CD4-positive, CD25-positive, alpha-beta regulatory T cell (primary cell): ENCODE results near the gene DPM3. TPM values are rescaled to one million over a fixed set of nuclear protein-coding genes. Genes with fewer than 3 reads are reported as not detected.
A peak's percentile ranks its signal among the peaks of the same experiment; 100 is the strongest.

Experiments
- ATAC-seq, 2 donors: fragments of 150-1000 bp; cut with Tn5 transposase; one replicate each; pipeline ENCODE4 v1.10.0; 2021; ENCODE audit warnings: low read depth in 2 of 2, moderate number of reproducible peaks in 2 of 2, moderate library complexity in 1 of 2
- DNase-seq, 3 donors: peaks; one replicate each; pipeline versions ENCODE4 v3.0.0 to v3.0.0-alpha.2; 2012 to 2022; ENCODE audit warnings: mixed read lengths in 1 of 3
- H3K27ac ChIP-seq: one replicate; pipeline ENCODE4 v1.7.0; 2013; ENCODE audit warnings: mild to moderate bottlenecking, low read length; ENCODE audit not compliant: insufficient read depth, poor library complexity, severe bottlenecking
- H3K27me3 ChIP-seq: one replicate; pipeline ENCODE4 v1.7.0; 2013; ENCODE audit warnings: low read length; ENCODE audit not compliant: control insufficient read depth, insufficient read depth
- H3K36me3 ChIP-seq: one replicate; pipeline ENCODE4 v1.7.0; 2013; ENCODE audit warnings: mild to moderate bottlenecking, low read length, moderate library complexity; ENCODE audit not compliant: control insufficient read depth, insufficient read depth
- H3K4me1 ChIP-seq: 2 replicates; pipeline ENCODE4 v1.7.0; 2013; ENCODE audit warnings: mild to moderate bottlenecking, low read length; ENCODE audit not compliant: insufficient read depth, control insufficient read depth, poor library complexity, severe bottlenecking
- H3K4me3 ChIP-seq: one replicate; pipeline ENCODE4 v1.7.0; 2013; ENCODE audit warnings: low read depth, mild to moderate bottlenecking, low read length, moderate library complexity
- H3K9me3 ChIP-seq, 2 experiments: 1 replicate in 1 of 2; 2 replicates in 1 of 2; pipeline ENCODE4 v1.7.0; 2013; ENCODE audit warnings: low read length in 2 of 2, mild to moderate bottlenecking in 1 of 2, moderate library complexity in 1 of 2; ENCODE audit not compliant: control insufficient read depth in 2 of 2
- H3K27ac Mint-ChIP-seq, 3 donors: one replicate each; pipeline ENCODE4 v1.8.0; 2020 to 2022; ENCODE audit warnings: mild to moderate bottlenecking in 3 of 3, mixed read lengths in 3 of 3, moderate library complexity in 2 of 3
- H3K27me3 Mint-ChIP-seq: one replicate; pipeline ENCODE4 v1.8.0; 2022; ENCODE audit warnings: mild to moderate bottlenecking, mixed read lengths
- H3K36me3 Mint-ChIP-seq: one replicate; pipeline ENCODE4 v1.8.0; 2020; ENCODE audit warnings: mixed read lengths
- H3K4me1 Mint-ChIP-seq, 4 donors: one replicate each; pipeline ENCODE4 v1.8.0; 2020 to 2022; ENCODE audit warnings: mixed read lengths in 4 of 4, mild to moderate bottlenecking in 1 of 4
- H3K4me3 Mint-ChIP-seq, 4 donors: one replicate each; pipeline ENCODE4 v1.8.0; 2020 to 2022; ENCODE audit warnings: mild to moderate bottlenecking in 4 of 4, mixed read lengths in 4 of 4, moderate library complexity in 3 of 4
- H3K9me3 Mint-ChIP-seq, 7 donors: one replicate each; pipeline ENCODE4 v1.8.0; 2020 to 2022; ENCODE audit warnings: mixed read lengths in 7 of 7, mild to moderate bottlenecking in 3 of 7, moderate library complexity in 2 of 7
- polyA plus RNA-seq, 4 donors: library from polyadenylated mRNA; unstranded; fragments of 300-500 nt; fragmentation: Illumina TruSeq; gene quantifications; one replicate each; pipeline ENCODE4 v1.2.3, GENCODE V29; 2021
- total RNA-seq: library from RNA; stranded (reverse); gene quantifications from one replicate; pipeline ENCODE4 v1.2.3, GENCODE V29; 2022

DPM3 gene
- total and polyA plus RNA-seq, 5 donors from 2014 or later, result 28.1 to 116 (median 101) TPM

DNA sequence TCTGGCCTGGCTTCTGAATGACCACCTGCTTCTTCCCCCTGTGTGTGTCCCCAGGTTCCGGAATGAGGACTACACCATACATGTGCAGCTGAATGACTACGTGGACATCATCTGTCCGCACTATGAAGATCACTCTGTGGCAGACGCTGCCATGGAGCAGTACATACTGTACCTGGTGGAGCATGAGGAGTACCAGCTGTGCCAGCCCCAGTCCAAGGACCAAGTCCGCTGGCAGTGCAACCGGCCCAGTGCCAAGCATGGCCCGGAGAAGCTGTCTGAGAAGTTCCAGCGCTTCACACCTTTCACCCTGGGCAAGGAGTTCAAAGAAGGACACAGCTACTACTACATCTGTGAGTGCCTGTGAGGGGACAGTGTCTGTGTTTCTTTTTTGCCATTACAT is 9.0 kb downstream of the DPM3 start:
- H3K4me1 ChIP-seq, result peaks cover 43% of the 10 kb centered on the region
- peaks cover 9% of the 10 kb centered on the region for H3K27me3 ChIP-seq
- peaks cover 46% of the 10 kb centered on the region for H3K27me3 Mint-ChIP-seq
- no peak overlapping the region for H3K4me3 ChIP-seq
- H3K36me3 ChIP-seq, result no peaks in the 10 kb centered on the region
- peaks cover 7 to 61% (median 32%) of the 10 kb centered on the region in 4 donors for H3K4me1 Mint-ChIP-seq
- DNase-seq (no peak), ATAC-seq (no peak)
- H3K27ac Mint-ChIP-seq, result peak overlapping the region in 1 of 3 donors; percentile 18
- no peak overlapping the region for H3K27ac ChIP-seq
- H3K4me3 Mint-ChIP-seq, result peak overlapping the region in 1 of 4 donors; percentile 81
- H3K9me3 Mint-ChIP-seq, result no peaks in the 10 kb centered on the region
- H3K9me3 ChIP-seq, result no peaks in the 10 kb centered on the region
- peaks cover 6% of the 10 kb centered on the region for H3K36me3 Mint-ChIP-seq

- no peak for ATAC-seq
- H3K9me3 Mint-ChIP-seq, result no peaks in the 10 kb centered on the region
- H3K4me1 ChIP-seq, result peaks cover 42% of the 10 kb centered on the region
- peak overlapping the region; percentile 5 for H3K27ac ChIP-seq
- H3K4me1 Mint-ChIP-seq, result peaks cover 7 to 56% (median 29%) of the 10 kb centered on the region in 4 donors
- no peaks in the 10 kb centered on the region for H3K9me3 ChIP-seq
- no peaks in the 10 kb centered on the region for H3K36me3 ChIP-seq
- peaks cover 9% of the 10 kb centered on the region for H3K27me3 ChIP-seq
- peak overlapping the region in 2 of 3 donors; percentile 18 to 82 for H3K27ac Mint-ChIP-seq
- no peak for DNase-seq
- no peak overlapping the region for H3K4me3 ChIP-seq
- peak overlapping the region; percentile 66 to 81 (median 74) for H3K4me3 Mint-ChIP-seq
- peaks cover 46% of the 10 kb centered on the region for H3K27me3 Mint-ChIP-seq
- H3K36me3 Mint-ChIP-seq, result peaks cover 6% of the 10 kb centered on the region
These were observed 9.9 kb downstream of the DPM3 start for GRCh38 chr1:155130272-155131006.

DNA sequence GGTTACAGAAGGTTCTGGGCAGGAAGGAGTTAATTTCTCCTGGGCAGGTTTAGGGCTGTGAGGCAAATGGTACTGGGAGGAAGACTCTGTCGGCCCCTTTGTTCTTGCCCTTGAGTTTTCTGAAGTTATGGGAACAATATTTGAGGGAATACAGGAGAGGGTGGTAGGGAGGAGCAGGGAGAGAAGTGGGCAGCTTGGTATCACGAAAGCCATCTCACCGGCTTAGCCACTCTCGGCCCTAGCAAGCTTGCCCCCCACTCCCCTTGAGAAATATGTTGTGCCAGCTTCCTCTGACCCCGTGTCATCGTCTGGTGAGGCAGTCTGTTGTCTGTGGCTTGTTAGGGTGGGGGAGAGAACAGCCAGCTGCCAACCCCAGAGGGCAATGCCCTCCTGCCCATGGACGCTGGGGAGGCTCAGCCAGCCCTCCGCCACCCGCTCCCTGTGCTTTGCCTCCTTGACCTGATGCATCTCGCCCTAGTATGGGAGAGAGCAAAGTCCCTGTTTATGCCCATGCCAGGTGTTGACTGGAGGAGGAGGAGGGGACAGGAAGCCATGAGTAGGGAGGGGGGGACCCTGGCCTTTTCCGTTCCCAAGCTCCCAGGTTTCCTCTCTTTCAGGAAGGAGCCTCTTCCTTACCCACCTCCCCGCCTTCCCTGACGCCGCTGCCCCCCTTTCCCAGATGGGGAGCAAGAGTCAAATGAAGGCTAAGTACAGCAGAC is 11.4 kb downstream of the DPM3 start:
- Mint-ChIP-seq H3K4me3 (peak overlapping the region; percentile 75 to 87 (median 81)), H3K27me3 (peaks cover 55% of the 10 kb centered on the region), H3K27ac (peak overlapping the region; percentile 14 to 84 (median 21)), H3K9me3 (no peaks in the 10 kb centered on the region), H3K4me1 (peaks cover 0 to 46% (median 22%) of the 10 kb centered on the region in 4 donors), H3K36me3 (peaks cover 6% of the 10 kb centered on the region)
- no peak overlapping the region for H3K27ac ChIP-seq
- H3K36me3 ChIP-seq, result no peaks in the 10 kb centered on the region
- peaks cover 35% of the 10 kb centered on the region for H3K4me1 ChIP-seq
- ATAC-seq, result no peak
- DNase-seq, result no peak
- H3K9me3 ChIP-seq, result no peaks in the 10 kb centered on the region
- H3K4me3 ChIP-seq, result peak overlapping the region; percentile 48
- H3K27me3 ChIP-seq, result peaks cover 9% of the 10 kb centered on the region

- no peak for ATAC-seq
These were observed 12.2 kb downstream of the DPM3 start for GRCh38 chr1:155127967-155128754.

DNA sequence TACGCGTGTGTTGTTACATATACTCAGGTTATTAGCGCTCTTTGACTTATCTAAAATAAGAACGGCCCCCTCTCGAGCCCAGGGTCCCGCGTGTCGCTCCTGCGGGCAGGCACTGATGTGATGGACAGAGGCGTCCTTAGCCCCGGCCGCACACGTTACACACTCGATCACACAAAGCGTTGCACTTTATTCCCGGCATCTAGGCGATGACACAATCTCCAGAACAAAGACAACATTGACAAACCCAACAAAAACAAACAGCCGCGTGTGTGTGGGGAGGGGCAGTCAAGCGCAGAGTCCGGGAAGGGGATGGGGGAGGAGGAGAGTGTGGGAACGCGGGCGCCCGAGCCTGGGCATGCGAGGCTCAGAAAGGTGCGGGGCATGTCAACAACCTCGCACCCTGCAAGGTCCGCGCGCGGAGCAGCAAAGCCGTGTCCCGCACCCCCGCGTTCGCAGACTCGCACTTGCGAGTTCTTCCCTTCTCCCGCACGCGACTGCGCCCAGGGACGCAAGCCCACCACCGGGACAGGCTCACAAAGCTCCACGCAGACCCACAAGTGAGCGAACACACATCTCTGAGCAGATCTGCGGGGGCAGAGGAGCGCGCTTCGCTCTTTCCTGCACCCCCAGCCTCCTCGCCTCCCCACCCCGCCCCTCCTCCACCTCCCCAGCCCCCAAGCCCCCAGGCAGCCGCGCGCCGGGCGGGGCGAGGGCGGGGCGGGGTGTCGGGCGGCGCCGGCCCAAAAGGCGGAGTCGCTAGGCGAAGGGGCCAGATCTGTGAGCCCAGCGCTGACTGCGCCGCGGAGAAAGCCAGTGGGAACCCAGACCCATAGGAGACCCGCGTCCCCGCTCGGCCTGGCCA is 13.0 kb downstream of the DPM3 start, which contains the start of gene EFNA1:
Gene EFNA1 (plus strand): TSS at position 772 of the 862 bp plus-strand sequence. CDS start 102 bp downstream, outside the sequence.
- Histone ChIP-seq H3K27me3 (peaks cover 9% of the 10 kb centered on the region), H3K4me3 (peak within 1 kb of the TSS; percentile 50), H3K27ac (no peak within 1 kb of the TSS), H3K9me3 (no peaks in the 10 kb centered on the region), H3K4me1 (peaks cover 35% of the 10 kb centered on the region), H3K36me3 (no peaks in the 10 kb centered on the region)
- Mint-ChIP-seq H3K27ac (peak within 1 kb of the TSS; percentile 21 to 88 (median 84)), H3K9me3 (no peaks in the 10 kb centered on the region), H3K4me3 (peak within 1 kb of the TSS; percentile 75 to 94 (median 88)), H3K27me3 (peaks cover 64% of the 10 kb centered on the region), H3K36me3 (peaks cover 3% of the 10 kb centered on the region), H3K4me1 (peaks cover 0 to 44% (median 18%) of the 10 kb centered on the region in 4 donors)
- DNase-seq (peak in 2 of 3 donors; percentile 33 to 36), ATAC-seq (peak; percentile 31 to 37)

More at GRCh38 chr1:155127967-155128754, 12.2 kb downstream of the DPM3 start:
- Histone ChIP-seq H3K4me3 (peak overlapping the region; percentile 48), H3K27me3 (peaks cover 9% of the 10 kb centered on the region), H3K9me3 (no peaks in the 10 kb centered on the region), H3K27ac (no peak overlapping the region), H3K36me3 (no peaks in the 10 kb centered on the region), H3K4me1 (peaks cover 35% of the 10 kb centered on the region)
- Mint-ChIP-seq H3K9me3 (no peaks in the 10 kb centered on the region), H3K4me3 (peak overlapping the region; percentile 75 to 87 (median 81)), H3K4me1 (peaks cover 0 to 44% (median 20%) of the 10 kb centered on the region in 4 donors), H3K27me3 (peaks cover 60% of the 10 kb centered on the region), H3K27ac (peak overlapping the region; percentile 21 to 84 (median 73)), H3K36me3 (peaks cover 4% of the 10 kb centered on the region)
- DNase-seq, result no peak

DNA sequence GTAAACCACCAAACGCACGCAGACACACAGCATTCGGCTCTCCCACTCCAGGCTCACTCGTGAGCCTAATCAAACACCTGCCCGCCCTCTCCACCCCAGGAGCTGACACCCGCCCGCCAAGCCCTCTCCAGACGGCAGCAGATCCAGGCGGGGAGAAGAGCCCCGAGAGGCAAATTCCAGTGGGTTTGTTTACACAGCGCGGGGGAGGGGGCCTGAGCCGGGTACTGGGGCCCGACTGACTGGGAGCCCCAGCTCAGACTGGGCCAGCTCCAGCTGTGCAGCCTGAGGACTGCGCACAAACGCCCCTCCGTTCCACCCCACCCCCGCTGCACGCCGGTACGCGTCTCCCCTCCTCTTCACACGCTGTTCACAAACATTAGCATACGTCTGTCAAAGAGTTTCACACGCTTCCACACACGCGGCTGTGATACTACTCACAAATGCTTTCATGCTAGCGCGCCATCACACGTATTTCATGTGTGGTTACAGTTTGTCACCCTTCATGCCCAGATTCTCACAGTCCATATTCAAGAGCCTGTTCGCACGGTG is 13.7 kb downstream of the DPM3 start:
- peaks cover 0 to 41% (median 18%) of the 10 kb centered on the region in 4 donors for H3K4me1 Mint-ChIP-seq
- Histone ChIP-seq H3K9me3 (no peaks in the 10 kb centered on the region), H3K4me3 (peak overlapping the region; percentile 50), H3K27ac (no peak overlapping the region), H3K36me3 (no peaks in the 10 kb centered on the region), H3K27me3 (peaks cover 9% of the 10 kb centered on the region), H3K4me1 (peaks cover 35% of the 10 kb centered on the region)
- ATAC-seq (peak; percentile 60 to 63), DNase-seq (peak in 2 of 3 donors; percentile 40 to 61)
- H3K9me3 Mint-ChIP-seq, result no peaks in the 10 kb centered on the region
- peaks cover 68% of the 10 kb centered on the region for H3K27me3 Mint-ChIP-seq
- no peaks in the 10 kb centered on the region for H3K36me3 Mint-ChIP-seq
- H3K4me3 Mint-ChIP-seq, result peak overlapping the region; percentile 75 to 94 (median 87)
- peak overlapping the region in 2 of 3 donors; percentile 23 to 49 for H3K27ac Mint-ChIP-seq
